ENCODE measurements around the gene FAM219B. TPM values are rescaled to one million over a fixed set of nuclear protein-coding genes. Genes with fewer than 3 reads are reported as not detected.

Gene FAM219B
- total and polyA plus RNA-seq, 2 of the 8 experiments (the other 6 are each of a cell fraction or from before 2014, with no cell fraction given): 57.1 to 66.6 TPM

DNA sequence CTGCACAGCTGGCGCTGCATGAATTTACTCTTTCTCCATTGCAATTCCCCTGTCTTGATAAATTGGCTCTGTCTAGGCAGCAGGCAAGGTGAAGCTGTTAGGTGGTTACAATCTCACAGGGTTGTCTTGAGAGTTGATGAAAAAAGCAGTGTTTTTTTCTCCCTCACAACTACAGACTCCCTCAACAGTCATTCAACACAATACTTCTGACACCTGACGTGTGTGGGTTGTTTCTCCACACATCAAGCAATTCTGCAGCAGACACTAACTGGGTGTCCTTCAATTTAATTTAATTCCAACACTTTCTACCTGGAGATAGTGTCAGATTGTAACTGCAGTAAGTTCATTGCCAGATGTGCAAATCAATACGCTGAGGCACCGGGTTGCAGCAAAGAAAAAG lies 28.4 kb downstream of the FAM219B start:
- no peak overlapping the region for H3K4me2 ChIP-seq (ENCODE audit: insufficient read depth in 1 of 2, low read depth in 2 of 2, low read length in 2 of 2)
- no peak overlapping the region for H3K4me3 ChIP-seq (ENCODE audit: extremely low read depth in 1 of 4, insufficient read depth in 2 of 4, low read depth in 3 of 4, low read length in 4 of 4)
- WGBS, 2 experiments (ENCODE audit: extremely low coverage in 1 of 2, insufficient coverage in 1 of 2, insufficient read length in 1 of 2, insufficient replicate concordance in 2 of 2, low coverage in 1 of 2, low lambda C conversion rate in 2 of 2, missing lambda C conversion rate in 1 of 2): 75% methylated on average over 4 of the region's 4 CpGs; no CpG with 5 or more reads in 1 of the 2 experiments
- H2AFZ ChIP-seq (ENCODE audit: low read length): no peak overlapping the region
- H4K91ac ChIP-seq (replicated peaks; ENCODE audit: insufficient read length, low read length): no peak overlapping the region
- H2BK20ac ChIP-seq (ENCODE audit: low read length): no peak overlapping the region
- no peak overlapping the region for H3K14ac ChIP-seq (ENCODE audit: insufficient read length)
- no peaks in the 10 kb centered on the region for H3K27me3 ChIP-seq (replicated peaks in 1 of 4; ENCODE audit: control insufficient read depth in 3 of 4, extremely low read depth in 1 of 4, insufficient read depth in 3 of 4, low read length in 3 of 4)
- no peak overlapping the region for H3K18ac ChIP-seq (ENCODE audit: extremely low read depth, low read length)
- DNase-seq (ENCODE audit: low read depth in 1 of 2, low spot score in 2 of 2) (no peak), FAIRE-seq (no peak)
- CTCF ChIA-PET (ENCODE audit: partially characterized antibody): interaction anchor here (0.8 to 2.0 kb wide), 2 partner anchors 23 to 26 kb away, joined by 3 to 13 read pairs; no protein-coding TSS in a partner anchor
- no peak overlapping the region for H2BK15ac ChIP-seq (ENCODE audit: low read length)
- H3K23me2 ChIP-seq (ENCODE audit: low read depth, low read length): peaks cover 5% of the 10 kb centered on the region; the same call in 1 of the 2 replicates
- H3K36me3 ChIP-seq (ENCODE audit: control insufficient read depth in 2 of 4, insufficient read depth in 4 of 4, low read length in 3 of 4): no peaks in the 10 kb centered on the region
- H3K27ac ChIP-seq (ENCODE audit: low read depth, low read length): no peak overlapping the region
- H3K79me1 ChIP-seq (ENCODE audit: low read depth, low read length): no peaks in the 10 kb centered on the region
- H3K79me2 ChIP-seq (ENCODE audit: control insufficient read depth in 1 of 2, insufficient read depth in 2 of 2, low read length in 2 of 2): no peaks in the 10 kb centered on the region
- H3K9me3 ChIP-seq (ENCODE audit: insufficient read depth in 2 of 2, low read depth in 1 of 2, low read length in 1 of 2): no peaks in the 10 kb centered on the region
- no peak overlapping the region for H3K4ac ChIP-seq (replicated peaks; ENCODE audit: insufficient read length, low read depth, low read length)
- no peak overlapping the region for H3K9ac ChIP-seq (replicated peaks in 1 of 4; ENCODE audit: extremely low read depth in 1 of 4, low read depth in 3 of 4, low read length in 3 of 4)
- H2BK5ac ChIP-seq (ENCODE audit: low read depth, low read length): no peak overlapping the region
- peaks cover 0 to 3% (median 3%) of the 10 kb centered on the region in 4 experiments; a peak in 3 of 7 replicates for H3K4me1 ChIP-seq (replicated peaks in 1 of 4; ENCODE audit: control insufficient read depth in 3 of 4, insufficient read depth in 4 of 4, low read length in 3 of 4)
- H4K5ac ChIP-seq (ENCODE audit: insufficient read length, low read depth, low read length): no peak overlapping the region
- no peak overlapping the region for H4K8ac ChIP-seq (ENCODE audit: extremely low read depth, insufficient read depth, low read length)
- no peak overlapping the region for H3K23ac ChIP-seq (ENCODE audit: insufficient read length)
- no peak overlapping the region for H2AK5ac ChIP-seq (ENCODE audit: low read depth, low read length)
- no peak overlapping the region for H2BK12ac ChIP-seq (ENCODE audit: low read depth, low read length)
- no peaks in the 10 kb centered on the region for H4K20me1 ChIP-seq (replicated peaks in 1 of 2; ENCODE audit: control insufficient read depth in 1 of 2, insufficient read depth in 2 of 2, low read length in 2 of 2)
- H3K56ac ChIP-seq (replicated peaks; ENCODE audit: insufficient read length, low read depth, low read length): no peak overlapping the region
- H2BK120ac ChIP-seq (replicated peaks; ENCODE audit: low read depth, low read length): no peak overlapping the region
- POLR2A ChIA-PET (ENCODE audit: partially characterized antibody): interaction anchor here (0.7 to 1.2 kb wide), 5 partner anchors 13 to 60 kb away, joined by 3 to 4 read pairs (median 3); partner anchors contain the start of gene COX5A
- TF ChIP-seq JUN (IDR thresholded peaks at IDR 0.05; ENCODE audit: low read depth, low read length): no peak

Measured in H1 (cell line).